GM18868 (cell line): ENCODE data around the gene PODNL1.
A peak's percentile ranks its signal among the peaks of the same experiment; 100 is the strongest.
"Not testable (repeated sequence)": the region's sequence is repeated elsewhere in the genome, so short reads cannot be mapped to it uniquely, and the experiment has no call there.

Experiments used
- ATAC-seq: cut with Tn5 transposase; IDR thresholded peaks from one replicate; pipeline ENCODE4 v1.9.1; 2021; ENCODE audit warnings: mild to moderate bottlenecking, moderate library complexity; ENCODE audit not compliant: unreplicated experiment

The PODNL1 gene

DNA sequence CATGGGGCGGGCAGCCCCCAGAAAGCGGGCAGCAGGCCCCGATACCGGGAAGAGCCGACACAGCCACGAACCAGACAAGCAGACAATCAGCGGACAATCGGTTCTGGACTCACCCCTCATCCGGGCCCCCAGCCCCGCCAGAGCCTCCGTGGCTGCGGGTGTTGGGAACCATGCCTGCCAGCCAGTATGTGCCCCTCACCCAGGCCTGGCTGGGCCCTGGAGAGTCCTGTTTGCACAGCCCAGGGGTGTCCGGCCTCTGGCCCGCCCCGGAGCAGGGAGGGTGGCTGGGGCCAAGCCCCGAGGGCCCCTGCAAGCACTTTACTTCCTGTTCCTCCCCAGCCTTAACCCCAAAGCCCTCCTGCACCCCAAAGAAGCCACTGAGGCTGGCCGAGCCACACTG is 7.8 kb downstream of the PODNL1 start:
- ATAC-seq, result no peak

DNA sequence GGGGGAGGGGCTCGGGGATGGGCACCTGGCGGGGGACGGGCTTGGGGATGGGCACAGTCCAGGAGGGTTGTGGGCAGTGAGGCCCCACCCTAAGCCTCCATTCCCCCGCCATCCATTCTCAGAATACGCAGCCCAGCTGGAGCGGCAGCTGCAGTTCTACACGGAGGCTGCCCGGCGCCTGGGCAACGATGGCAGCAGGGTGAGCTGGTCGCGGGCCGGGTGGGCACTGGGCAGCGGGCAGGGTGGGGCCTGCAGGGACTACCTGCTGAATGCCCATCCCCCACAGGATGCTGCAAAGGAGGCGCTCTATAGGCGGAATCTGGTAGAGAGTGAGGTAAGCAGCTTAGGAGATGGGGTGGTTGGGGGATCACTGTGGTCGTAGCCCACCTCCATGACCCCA is 8.3 kb downstream of the PODNL1 start:
- ATAC-seq, result no peak

DNA sequence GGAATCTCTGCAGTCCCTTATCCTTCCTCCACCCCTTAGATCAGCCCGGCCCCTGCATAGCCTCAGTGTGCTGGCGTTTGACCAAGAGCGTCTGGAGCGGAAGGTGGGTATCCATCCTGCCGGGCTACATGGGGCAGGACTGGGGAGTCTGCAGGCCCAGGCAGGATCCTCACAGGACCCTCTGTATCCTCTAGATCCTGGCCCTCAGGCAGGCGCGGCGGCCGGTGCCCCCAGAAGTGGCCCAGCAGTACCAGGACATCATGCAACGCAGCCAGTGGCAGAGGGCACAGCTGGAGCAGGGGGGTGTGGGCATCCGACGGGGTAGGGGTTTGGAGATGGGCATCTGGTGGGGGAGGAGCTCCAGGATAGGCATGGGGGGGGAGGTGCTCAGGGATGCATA is 8.9 kb downstream of the PODNL1 start:
- ATAC-seq, result no peak

DNA sequence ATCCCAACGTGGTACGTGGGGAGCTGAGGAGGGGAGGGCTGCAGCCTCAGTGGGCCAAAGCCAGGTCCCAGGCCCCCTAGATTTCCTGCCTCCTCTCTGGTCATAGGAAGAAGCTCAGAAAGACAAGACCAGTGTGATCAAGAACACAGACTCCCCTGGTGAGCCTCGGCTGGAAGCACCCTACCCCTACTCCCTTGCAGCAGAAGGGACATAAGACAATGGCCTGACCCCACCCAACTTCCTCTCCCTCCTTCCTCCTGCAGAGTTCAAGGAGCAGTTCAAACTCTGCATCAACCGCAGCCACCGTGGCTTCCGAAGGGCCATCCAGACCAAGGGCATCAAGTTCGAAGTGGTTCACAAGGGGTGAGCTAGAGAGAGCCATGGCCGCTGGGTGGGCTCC is 11.5 kb downstream of the PODNL1 start:
- no peak for ATAC-seq

DNA sequence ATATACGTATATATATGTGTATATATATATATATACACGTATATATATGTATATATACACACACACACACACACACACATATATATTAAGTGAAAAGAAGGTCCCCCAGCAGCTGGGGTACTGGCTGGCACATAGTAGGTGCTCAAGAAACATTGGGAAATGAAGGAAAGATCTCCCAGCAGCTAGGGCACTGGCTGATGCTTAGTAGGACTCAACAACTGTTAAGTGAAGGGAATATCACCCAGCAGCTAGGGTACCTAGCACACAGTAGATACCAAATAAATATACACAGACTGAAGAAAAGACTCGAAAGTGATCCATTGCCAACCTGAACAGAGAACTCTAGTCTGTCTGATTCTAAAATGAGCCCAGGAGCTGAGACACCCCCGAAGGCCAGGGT is 12.2 kb downstream of the PODNL1 start:
- ATAC-seq, result no peak

DNA sequence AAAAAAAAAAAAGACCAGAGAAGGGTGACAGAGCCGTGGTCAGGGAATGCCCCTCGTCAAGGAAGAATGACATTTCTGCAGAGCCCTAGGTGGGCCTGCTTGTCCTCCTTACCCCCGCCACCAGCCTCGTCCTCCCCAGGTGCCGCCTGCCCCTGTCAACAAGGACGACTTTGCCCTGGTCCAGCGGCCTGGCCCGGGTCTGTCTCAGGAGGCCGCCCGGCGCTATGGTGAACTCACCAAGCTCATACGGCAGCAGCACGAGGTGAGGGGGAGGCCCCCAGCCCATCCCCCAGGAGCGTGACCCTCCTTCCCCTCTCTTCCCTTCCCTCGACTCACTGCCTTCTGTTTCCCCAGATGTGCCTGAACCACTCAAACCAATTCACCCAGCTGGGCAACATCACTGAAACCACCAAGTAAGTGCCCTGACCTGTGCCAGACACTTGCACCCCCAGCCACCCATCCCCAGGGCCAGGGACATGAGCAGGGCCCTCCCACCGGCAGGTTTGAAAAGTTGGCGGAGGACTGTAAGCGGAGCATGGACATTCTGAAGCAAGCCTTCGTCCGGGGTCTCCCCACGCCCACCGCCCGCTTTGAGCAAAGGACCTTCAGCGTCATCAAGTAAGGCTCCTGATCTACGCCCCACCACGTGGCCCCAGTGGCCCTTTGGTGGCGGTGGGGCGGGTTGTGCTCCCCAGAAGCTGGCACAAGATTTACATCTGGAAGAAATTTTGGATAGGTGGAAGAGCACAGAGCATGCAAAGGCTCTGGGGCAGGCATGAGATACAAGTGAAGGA is 14.8 kb downstream of the PODNL1 start:
- no peak for ATAC-seq

DNA sequence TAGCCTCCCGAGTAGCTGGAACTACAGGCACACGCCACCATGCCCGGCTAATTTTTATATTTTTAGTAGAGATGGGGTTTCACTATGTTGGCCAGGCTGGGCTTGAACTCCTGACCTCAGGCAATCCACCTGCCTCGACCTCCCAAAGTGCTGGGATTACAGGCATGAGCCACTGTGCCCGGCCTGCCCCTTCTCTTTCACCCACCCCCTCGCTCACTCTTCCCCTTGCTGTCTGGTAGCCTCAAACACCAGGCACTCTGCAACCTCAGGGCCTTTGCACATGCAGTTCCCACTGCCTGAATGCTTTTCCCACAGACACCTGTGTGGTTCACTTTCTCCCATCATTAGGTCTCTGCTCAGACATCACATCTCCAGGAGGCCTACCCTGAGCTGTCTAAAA is 16.1 kb downstream of the PODNL1 start:
- ATAC-seq, result not testable (repeated sequence)

DNA sequence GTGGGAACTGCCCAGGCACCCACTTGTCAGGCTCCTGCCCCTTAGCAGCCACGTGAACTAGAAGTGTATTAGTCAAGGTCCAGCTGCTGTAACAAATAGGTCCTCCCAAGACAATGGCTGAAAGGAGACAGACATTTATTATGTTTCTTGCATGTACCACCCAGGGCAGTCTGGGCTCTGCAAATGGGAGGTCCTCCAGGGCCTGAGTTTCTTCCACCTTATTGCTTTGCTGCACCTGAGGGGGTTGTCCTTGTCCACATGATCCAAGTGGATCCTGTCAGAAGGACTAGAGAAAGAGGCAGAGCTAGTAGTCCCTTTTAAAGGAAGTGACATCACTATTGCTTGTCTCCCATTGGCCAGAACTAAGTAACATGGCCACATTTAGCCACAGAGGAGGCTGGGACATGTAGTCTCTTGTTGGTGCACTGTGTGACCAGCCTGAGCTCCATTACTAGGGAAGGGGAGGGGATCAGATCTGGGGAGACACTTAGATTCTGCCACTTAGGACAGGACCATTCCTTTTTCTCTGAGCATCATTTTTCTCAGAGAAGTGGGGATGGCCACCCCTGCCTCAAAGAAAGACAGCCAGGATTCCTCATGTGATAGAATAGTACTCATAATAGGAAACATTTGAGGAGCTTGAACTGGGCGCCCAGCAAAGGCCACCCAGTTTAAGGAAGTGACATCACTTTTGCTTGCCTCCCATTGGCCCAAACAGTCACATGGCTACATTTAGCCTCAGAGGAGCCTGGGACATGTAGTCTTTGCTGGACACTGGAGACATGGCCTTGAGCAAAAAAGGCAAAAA is 17.1 kb downstream of the PODNL1 start:
- no peak for ATAC-seq

DNA sequence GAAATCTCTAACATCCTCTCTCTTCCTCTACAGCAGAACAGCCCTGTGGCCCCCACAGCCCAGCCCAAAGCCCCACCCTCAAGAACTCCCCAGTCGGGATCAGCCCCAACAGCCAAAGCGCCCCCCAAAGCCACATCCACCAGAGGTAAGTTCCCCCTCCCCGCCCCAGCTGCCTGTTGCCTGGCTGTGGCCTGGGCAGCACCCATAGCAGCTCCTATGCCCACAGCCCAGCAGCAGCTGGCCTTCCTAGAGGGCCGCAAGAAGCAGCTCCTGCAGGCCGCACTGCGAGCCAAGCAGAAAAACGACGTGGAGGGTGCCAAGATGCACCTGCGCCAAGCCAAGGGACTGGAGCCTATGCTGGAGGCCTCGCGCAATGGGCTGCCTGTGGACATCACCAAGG is 17.7 kb downstream of the PODNL1 start:
- ATAC-seq, result no peak

DNA sequence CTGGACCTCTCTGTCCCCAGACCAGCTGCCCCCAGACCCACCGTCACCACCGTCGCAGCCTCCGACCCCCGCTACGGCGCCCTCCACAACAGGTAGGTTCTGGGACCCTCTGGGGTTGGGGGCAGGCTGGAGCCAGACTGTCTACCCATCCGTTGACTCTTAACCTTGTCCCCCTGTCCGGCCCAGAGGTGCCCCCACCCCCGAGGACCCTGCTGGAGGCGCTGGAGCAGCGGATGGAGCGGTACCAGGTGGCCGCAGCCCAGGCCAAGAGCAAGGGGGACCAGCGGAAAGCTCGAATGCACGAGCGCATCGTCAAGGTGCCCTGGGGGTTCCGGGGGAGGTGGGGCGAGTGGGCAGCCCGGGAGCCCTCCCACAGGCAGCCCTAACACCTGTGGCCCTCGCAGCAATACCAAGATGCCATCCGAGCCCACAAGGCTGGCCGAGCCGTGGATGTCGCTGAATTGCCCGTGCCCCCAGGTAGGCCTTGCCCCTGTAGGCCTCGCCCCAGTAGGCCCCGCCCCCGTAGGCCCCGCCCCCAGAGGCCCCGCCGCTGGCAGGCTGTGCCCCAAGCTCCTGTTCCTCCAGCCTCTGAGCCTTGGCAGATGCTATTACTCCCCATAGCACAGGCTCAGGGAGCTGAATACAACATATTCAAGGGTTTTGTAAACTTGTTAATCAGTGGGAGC is 19.3 kb downstream of the PODNL1 start:
- ATAC-seq, result no peak

DNA sequence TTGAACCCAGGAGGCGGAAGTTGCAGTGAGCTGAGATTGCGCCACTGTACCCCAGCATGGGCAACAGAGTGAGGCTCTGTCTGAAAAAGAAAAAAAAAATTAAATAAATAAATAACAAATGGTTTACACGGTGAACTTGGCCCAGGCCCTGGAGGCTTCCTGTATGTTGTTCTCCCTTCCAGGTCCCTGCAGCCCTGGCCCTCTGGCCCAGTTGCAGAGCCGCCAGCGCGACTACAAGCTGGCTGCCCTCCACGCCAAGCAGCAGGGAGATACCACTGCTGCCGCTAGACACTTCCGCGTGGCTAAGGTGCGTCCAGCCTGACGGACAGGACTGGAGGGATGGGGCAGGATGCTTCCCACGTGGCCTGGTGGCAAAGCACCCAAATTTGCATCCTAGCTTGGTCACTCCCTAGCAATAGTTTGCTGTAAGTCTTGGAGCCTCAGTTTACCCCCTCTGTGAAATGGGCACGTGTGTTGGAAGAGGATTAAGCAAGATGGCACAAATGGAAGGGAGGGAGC is 20.3 kb downstream of the PODNL1 start:
- no peak for ATAC-seq

DNA sequence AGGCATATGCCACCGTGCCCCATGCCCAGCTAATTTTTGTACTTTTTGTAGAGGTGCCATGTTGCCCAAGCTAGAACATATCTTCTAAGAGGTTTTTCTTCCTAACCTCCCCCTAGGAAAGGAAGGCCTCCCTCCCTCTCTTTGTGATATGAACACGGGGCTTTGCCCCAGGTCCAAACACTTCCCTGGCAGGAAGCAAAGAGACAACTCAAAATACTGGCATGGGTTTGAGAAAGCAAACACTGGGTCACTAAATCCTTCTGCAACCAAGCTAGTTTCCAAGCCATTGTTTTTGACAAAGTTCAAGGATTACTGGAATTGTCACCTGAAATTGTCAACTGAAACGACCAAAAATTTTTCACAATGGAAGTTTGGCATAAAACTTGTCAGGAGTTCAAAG is 23.4 kb downstream of the PODNL1 start:
- ATAC-seq, result no peak

DNA sequence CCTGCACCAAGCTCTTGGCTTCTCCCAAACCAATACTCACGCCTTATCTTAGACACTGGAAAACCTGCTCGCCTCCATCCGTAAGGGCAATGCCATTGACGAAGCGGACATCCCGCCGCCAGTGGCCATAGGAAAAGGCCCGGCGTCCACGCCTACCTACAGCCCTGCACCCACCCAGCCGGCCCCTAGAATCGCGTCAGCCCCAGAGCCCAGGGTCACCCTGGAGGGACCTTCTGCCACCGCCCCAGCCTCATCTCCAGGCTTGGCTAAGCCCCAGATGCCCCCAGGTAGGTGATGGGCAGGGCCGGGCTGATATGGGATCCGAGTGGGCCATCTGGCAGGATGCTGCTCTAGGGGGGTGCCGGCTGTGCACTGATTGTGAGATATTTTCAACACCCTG is 24.9 kb downstream of the PODNL1 start:
- no peak for ATAC-seq

DNA sequence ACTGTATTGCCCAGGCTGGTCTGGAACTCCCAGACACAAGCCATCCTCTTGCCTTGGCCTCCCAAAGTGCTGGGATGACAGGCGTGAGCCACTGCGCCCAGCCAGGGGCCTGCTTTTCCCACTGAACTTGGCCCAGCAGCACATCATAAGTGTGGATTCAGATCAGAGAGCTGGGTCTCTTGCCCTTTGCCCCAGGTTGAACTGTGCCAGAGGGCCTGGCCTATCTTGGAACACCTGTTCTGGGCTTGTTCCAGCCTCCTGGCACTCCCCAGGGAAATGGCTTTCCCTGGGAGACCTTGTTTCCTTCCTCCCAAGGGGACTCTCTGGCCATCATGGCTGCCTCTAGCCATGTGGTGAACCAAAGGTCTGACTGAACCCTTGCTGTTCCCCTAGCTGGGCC is 28.8 kb downstream of the PODNL1 start:
- no peak for ATAC-seq

DNA sequence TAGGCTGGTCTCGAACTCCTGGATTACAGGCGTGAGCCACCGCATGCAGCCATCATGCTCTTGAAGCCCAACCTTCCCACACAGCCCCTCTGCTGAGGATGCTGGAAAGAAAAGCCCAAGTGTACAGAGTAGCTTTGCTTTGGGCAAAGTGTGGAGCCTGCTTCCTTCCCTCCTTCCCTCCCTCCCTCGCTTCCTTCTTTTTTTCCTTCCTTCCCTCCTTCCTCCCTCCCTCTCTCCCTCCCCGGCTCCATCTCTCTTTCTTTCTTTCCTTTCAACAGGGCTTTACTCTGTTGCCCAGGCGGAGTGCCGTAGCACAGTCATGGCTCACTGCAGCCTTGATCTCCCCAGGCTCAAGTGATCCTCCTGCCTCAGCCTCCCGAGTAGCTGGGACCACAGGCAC is 29.5 kb downstream of the PODNL1 start:
- no peak for ATAC-seq

DNA sequence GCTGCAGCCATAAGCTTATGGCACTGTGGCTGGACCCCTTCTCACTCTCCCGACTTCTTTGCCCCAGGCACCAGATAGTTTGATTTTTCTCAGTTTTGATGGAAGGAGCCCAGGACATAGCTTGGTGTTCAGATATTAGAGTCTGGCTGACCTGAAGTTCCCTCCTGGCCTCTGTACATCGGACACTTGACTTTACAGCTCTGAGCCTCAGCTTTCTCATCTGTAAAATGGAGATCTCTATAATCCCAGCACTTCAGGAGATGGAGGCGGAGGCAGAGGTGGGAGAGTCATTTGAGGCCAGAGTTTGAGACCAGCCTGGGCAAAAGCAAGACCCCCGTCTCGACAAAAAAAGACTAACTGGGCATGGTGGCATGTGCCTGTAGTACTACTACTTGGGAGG is 31.3 kb downstream of the PODNL1 start:
- ATAC-seq, result no peak

DNA sequence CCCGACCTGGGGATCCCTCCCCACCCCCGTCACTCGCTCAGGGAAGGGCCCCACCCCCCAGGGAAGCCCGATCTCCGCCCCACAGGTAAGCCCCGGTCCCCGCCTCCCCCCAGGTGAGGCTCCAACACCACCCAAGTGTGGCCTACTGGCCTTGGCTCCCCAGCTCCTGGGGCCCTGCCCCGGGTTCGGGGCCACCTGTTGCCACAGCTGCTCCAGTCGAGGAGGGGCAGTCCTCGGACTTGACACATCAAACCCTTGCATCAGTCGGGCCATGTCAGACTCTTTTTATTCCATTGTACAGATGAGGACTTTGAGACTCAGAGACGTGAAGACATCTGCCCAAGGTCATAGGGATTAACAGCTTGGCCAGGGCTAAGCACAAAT is 31.7 kb downstream of the PODNL1 start:
- ATAC-seq, result peak; percentile 24

DNA sequence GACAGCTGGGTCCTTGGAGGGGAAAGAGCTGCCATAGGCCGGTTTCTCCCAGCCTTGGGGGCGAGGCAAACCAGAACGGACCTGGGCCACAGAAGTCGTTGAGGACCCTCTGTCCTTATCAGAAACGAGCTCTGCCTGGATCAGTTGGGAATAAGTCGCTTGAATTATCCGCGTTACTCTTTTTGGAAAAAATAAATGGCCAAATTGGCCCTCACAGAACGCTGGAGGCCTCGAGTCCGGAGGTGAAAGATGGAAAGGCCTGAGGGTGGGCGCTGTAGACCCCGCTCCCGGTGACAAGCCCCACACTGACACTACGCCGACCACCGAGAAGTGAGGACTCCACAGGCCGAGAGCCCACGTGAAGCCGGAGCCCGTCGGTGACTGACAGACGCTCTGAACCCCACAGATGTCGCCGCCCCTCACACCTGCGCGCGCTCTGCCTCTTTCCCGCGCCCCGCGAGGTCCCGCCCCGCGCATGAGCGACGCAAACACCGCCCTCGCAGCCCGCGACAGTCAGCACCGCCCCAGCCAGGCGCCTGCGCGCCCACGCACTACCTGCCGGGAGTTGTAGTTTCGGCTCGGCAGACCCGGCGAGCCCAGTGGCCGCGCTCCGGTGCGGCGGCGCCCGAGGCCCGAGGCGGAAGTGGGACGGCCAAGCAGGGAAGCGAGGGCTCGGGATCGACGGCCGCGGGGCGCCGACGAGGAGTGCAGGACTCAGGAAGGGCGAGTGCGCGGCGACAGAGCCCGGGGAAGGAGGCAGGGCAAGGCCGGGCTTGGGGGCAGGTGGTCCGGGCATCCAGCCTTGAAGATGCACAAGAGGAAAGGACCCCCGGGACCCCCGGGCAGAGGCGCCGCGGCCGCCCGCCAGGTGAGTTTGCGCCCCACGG is 32.3 kb downstream of the PODNL1 start, which contains the start of the genes BRME1 and CC2D1A:
BRME1 (minus strand) TSS at position 484 of the 887 bp plus-strand sequence. CDS start 1,225 bp downstream, outside the sequence.
CC2D1A (plus strand) TSS at position 568 of the 887 bp plus-strand sequence; CDS start at position 809, 241 bp downstream.
- ATAC-seq, result peak; percentile 93

DNA sequence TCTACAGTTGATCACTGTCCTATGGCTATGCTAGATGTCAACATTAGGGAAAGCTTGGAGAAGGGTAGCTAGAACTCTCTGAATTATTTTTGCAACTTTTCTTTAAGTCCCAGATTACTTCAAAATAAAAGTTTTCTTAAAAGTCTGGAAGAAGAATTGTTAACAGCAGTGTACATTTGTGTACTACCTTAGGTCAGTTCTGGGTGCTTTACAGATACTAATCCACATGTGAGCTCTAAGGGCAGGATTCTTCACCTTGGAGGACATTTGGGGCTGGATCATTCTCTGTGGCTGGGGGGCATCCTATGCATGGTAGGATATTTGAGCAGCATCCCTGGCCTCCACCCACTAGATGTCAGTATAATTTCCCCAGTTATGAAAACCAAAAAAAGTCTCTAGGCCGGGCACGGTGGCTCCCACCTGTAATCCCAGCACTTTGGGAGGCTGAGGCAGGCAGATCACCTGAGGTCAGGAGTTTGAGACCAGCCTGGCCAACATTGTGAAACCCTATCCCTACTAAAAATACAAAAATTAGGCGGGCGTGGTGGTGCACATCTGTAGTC is 35.1 kb downstream of the PODNL1 start:
- ATAC-seq, result no peak
